GM23338 (cell line): Measurements from ENCODE around the gene MYO1C. TPM values are rescaled to one million over a fixed set of nuclear protein-coding genes. Genes with fewer than 3 reads are reported as not detected.

ENCODE experiments used
- ATAC-seq: fragments of 200-7000 bp; cut with Tn5 transposase; 3 replicates; pipeline ENCODE4 v1.9.1; 2020
- DNase-seq: peaks from one replicate; pipeline ENCODE4 v3.0.0-alpha.2; 2015; ENCODE audit warnings: low spot score
- H2AFZ ChIP-seq: fragments of 200-600 bp; sonication (generic); 2 replicates; pipeline ENCODE4 v1.8.0; 2016; ENCODE audit warnings: antibody characterized with exemption, mild to moderate bottlenecking, moderate library complexity
- H3F3A ChIP-seq: fragments of 200-600 bp; sonication (generic); replicated peaks from 2 replicates; pipeline ENCODE4 v1.8.0; 2017; ENCODE audit warnings: antibody characterized with exemption, mixed run types, low read depth
- H3K27ac ChIP-seq: fragments of 200-600 bp; sonication (generic); 2 replicates; pipeline ENCODE4 v1.6.1; 2016; ENCODE audit warnings: low read depth
- H3K27me3 ChIP-seq: fragments of 200-600 bp; sonication (generic); 2 replicates; pipeline ENCODE4 v1.8.0; 2016; ENCODE audit warnings: mild to moderate bottlenecking, mixed run types, moderate library complexity; ENCODE audit not compliant: insufficient read depth
- H3K36me3 ChIP-seq: fragments of 200-600 bp; sonication (generic); 2 replicates; pipeline ENCODE4 v1.8.0; 2016; ENCODE audit warnings: mild to moderate bottlenecking; ENCODE audit not compliant: insufficient read depth
- H3K4me1 ChIP-seq: fragments of 200-600 bp; sonication (generic); 2 replicates; pipeline ENCODE4 v1.8.0; 2016; ENCODE audit warnings: mild to moderate bottlenecking, moderate library complexity; ENCODE audit not compliant: insufficient read depth
- H3K4me2 ChIP-seq: fragments of 200-600 bp; sonication (generic); 2 replicates; pipeline ENCODE4 v1.7.1; 2017; ENCODE audit warnings: mixed run types
- H3K4me3 ChIP-seq: fragments of 200-600 bp; sonication (generic); 2 replicates; pipeline ENCODE4 v1.6.1; 2016; ENCODE audit warnings: mixed run types
- H3K79me2 ChIP-seq: fragments of 200-600 bp; sonication (generic); replicated peaks from 2 replicates; pipeline ENCODE4 v1.8.0; 2017; ENCODE audit warnings: mild to moderate bottlenecking; ENCODE audit not compliant: insufficient read depth
- H3K9me2 ChIP-seq: fragments of 200-600 bp; sonication (generic); 2 replicates; pipeline ENCODE4 v1.8.0; 2017; ENCODE audit not compliant: insufficient read depth
- H4K20me1 ChIP-seq: fragments of 200-600 bp; sonication (generic); replicated peaks from 2 replicates; pipeline ENCODE4 v1.8.0; 2017; ENCODE audit warnings: mild to moderate bottlenecking; ENCODE audit not compliant: insufficient read depth
- H3K27ac Mint-ChIP-seq: 2 replicates; pipeline ENCODE4 v1.8.0; 2020; ENCODE audit warnings: inconsistent platforms, mild to moderate bottlenecking, moderate library complexity, mixed read lengths
- H3K27me3 Mint-ChIP-seq: 3 replicates; pipeline ENCODE4 v1.8.0; 2022; ENCODE audit warnings: low read depth, mild to moderate bottlenecking, moderate library complexity, mixed read lengths, inconsistent platforms; ENCODE audit not compliant: insufficient read depth, poor library complexity
- H3K36me3 Mint-ChIP-seq: 3 replicates; pipeline ENCODE4 v1.8.0; 2021; ENCODE audit warnings: low read depth, mild to moderate bottlenecking, inconsistent platforms, moderate library complexity, mixed read lengths
- H3K4me1 Mint-ChIP-seq: 3 replicates; pipeline ENCODE4 v1.8.0; 2020; ENCODE audit warnings: mild to moderate bottlenecking, inconsistent platforms, mixed read lengths
- H3K4me3 Mint-ChIP-seq: 3 replicates; pipeline ENCODE4 v1.8.0; 2021; ENCODE audit warnings: moderate library complexity, mild to moderate bottlenecking, inconsistent platforms, mixed read lengths
- H3K9me3 Mint-ChIP-seq: 3 replicates; pipeline ENCODE4 v1.8.0; 2020; ENCODE audit warnings: moderate library complexity, mild to moderate bottlenecking, inconsistent platforms, mixed read lengths
- CREB1 ChIP-seq: fragments of 250-450 bp; sonication (Bioruptor Pico); IDR thresholded peaks from 2 replicates; pipeline ENCODE4 v1.5.0; 2020; ENCODE audit warnings: low read depth, mild to moderate bottlenecking, moderate library complexity
- CTCF ChIP-seq, 2 experiments: fragments of 200-600 bp in 1 of 2; sonication (generic) in 1 of 2; conservative IDR thresholded peaks; 2 replicates each; pipeline versions ENCODE4 v1.5.1 to v1.6.1; 2016 to 2017; ENCODE audit warnings: antibody characterized with exemption in 2 of 2, low read depth in 2 of 2, mild to moderate bottlenecking in 2 of 2, moderate library complexity in 1 of 2
- JUNB ChIP-seq: IDR thresholded peaks from one replicate; pipeline ENCODE4 v1.6.1; 2016; ENCODE audit warnings: antibody characterized with exemption; ENCODE audit not compliant: unreplicated experiment
- POLR2AphosphoS5 ChIP-seq: IDR thresholded peaks from 2 replicates; pipeline ENCODE4 v1.6.1; 2016; ENCODE audit warnings: antibody characterized with exemption, low read depth
- ZNF114 ChIP-seq: fragments of 250-450 bp; sonication (Bioruptor Pico); IDR thresholded peaks from 2 replicates; pipeline ENCODE4 v1.5.0; 2020; ENCODE audit warnings: mild to moderate bottlenecking, moderate library complexity
- polyA plus RNA-seq: library from polyadenylated mRNA; unstranded; fragments of >200 nt; fragmentation: Nextera tagmentation; extraction: Ambion mirVana; gene quantifications from 2 replicates; pipeline ENCODE4 v1.2.1, GENCODE V29; 2016
- total RNA-seq: library from RNA; depleted of rRNA; stranded (reverse); fragments of >200 nt; shearing (Covaris generic); gene quantifications from 2 replicates; pipeline ENCODE4 v1.2.3, GENCODE V29; 2014
- TF ChIP-seq, protein P1 (sequence below): IDR thresholded peaks from 2 replicates; pipeline ENCODE4 v1.6.1; 2016; ENCODE audit warnings: antibody characterized with exemption

Gene MYO1C
- total and polyA plus RNA-seq, 2 experiments from 2014 or later, result 13.9 to 35.2 TPM

DNA sequence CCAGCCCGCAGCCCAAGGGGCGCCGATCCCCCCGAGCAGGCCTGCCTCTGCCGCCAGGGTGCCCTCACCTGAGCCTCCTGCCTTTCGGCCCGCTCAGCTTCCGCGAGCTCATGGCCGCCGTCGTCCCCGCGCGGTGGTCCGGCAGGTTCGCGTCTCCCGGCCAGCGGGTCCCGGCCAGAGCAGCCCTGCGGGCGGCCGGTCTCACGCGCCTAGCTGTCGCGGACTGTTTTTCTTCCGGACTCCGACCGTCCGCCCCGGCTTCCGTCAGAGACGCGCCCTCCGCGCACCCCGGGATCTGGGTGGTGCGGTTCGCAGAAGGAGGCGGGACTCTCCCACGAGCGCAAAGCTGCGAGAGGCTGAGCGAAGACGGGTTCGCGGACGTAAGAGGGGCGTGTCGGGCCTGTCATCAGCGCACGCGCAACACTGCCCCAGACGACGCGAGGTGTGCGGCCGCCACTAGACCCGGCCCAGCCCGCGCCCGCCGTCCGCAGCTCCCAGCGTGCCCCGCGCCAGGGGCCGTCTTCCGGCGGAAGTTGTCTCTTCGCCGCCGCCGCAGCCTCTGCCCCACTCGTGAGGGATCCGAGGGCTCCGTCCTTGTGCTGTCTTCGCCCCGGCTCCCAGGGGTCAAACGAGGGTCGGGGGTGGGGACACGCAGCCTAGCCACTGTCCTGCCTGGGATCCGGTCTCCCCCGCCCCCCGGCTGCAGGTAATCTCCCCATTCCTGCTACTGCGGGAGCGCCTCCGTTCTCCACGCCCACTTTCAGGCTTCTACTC, 24.1 kb upstream of the MYO1C start, which contains the start of gene INPP5K:
Gene INPP5K, minus strand, starts transcription at position 225 of the 774 bp plus-strand sequence. Its CDS starts 113 bp downstream, at position 112.
- no peaks in the 10 kb centered on the region for H3K27me3 ChIP-seq
- peak within 1 kb of the TSS; percentile 91 for H3K27ac Mint-ChIP-seq
- H3K4me3 Mint-ChIP-seq, result peak within 1 kb of the TSS; percentile 88
- ATAC-seq, result peak; percentile 93
- peak within 1 kb of the TSS; percentile 86 for H3K4me2 ChIP-seq
- peaks cover 12% of the 10 kb centered on the region; the same call in 2 of the 3 replicates for H3K4me1 Mint-ChIP-seq
- no peaks in the 10 kb centered on the region for H4K20me1 ChIP-seq
- H3K4me3 ChIP-seq, result peak within 1 kb of the TSS; percentile 97
- peak within 1 kb of the TSS; percentile 79 for H3K27ac ChIP-seq
- peaks cover 5% of the 10 kb centered on the region for H3K27me3 Mint-ChIP-seq
- TF ChIP-seq ZNF114 (CRISPR knock-in tag) (no peak), POLR2AphosphoS5 (peak; percentile 94), CREB1 (CRISPR knock-in tag) (peak; percentile 90)
- TF ChIP-seq, protein P1, sequence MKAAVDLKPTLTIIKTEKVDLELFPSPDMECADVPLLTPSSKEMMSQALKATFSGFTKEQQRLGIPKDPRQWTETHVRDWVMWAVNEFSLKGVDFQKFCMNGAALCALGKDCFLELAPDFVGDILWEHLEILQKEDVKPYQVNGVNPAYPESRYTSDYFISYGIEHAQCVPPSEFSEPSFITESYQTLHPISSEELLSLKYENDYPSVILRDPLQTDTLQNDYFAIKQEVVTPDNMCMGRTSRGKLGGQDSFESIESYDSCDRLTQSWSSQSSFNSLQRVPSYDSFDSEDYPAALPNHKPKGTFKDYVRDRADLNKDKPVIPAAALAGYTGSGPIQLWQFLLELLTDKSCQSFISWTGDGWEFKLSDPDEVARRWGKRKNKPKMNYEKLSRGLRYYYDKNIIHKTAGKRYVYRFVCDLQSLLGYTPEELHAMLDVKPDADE, result peak; percentile 53
- H2AFZ ChIP-seq, result peak within 1 kb of the TSS; percentile 90
- H3K79me2 ChIP-seq, result peaks cover 13% of the 10 kb centered on the region
- H3K4me1 ChIP-seq, result peaks cover 7% of the 10 kb centered on the region
- no peaks in the 10 kb centered on the region; the same call in 1 of the 2 replicates for H3K36me3 ChIP-seq
- peaks cover 19% of the 10 kb centered on the region for H3F3A ChIP-seq
- peaks cover 6% of the 10 kb centered on the region; the same call in 1 of the 3 replicates for H3K36me3 Mint-ChIP-seq
- peak; percentile 95 for DNase-seq
- no peaks in the 10 kb centered on the region for H3K9me2 ChIP-seq
- no peaks in the 10 kb centered on the region for H3K9me3 Mint-ChIP-seq

DNA sequence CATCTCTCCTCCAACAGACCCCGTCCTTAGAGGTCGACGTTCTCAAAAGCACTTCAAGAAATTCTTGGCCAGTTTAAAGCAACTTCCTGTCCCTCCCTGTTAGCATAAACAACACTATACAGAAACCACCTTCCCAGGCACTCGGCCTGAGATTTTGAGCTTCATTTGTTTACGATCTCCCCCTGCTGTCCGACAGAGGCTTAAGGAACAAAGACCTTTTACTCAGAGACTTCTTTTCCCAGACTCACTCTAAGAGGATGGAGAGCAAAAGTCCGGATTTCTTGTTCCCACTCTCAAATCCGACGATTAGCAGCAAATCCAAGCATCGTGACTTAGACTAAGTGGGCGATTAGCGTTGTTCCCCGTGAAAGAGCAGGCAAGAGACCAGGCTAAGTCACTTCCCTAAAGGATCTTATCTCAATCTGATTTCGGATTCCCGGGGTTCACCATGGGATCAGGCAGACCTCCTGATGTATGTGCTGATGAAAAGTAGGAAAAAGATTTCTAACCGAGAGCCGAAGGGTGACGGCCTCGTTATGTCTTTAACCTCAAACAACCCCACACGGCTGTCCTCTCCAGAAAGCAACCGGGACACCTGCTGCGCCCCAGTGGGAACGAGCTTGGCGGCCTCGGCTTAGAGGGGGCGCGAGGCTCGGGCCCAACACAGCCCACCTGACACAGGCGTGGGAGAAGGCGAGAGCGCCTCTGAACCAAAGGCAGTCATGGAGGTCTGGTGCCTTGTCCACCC, 23.3 kb upstream of the MYO1C start:
- peaks cover 12% of the 10 kb centered on the region; the same call in 2 of the 3 replicates for H3K4me1 Mint-ChIP-seq
- H3K9me3 Mint-ChIP-seq, result no peaks in the 10 kb centered on the region
- H3K4me3 ChIP-seq, result peak overlapping the region; percentile 97
- no peaks in the 10 kb centered on the region for H4K20me1 ChIP-seq
- peak overlapping the region; percentile 91 for H3K27ac Mint-ChIP-seq
- ATAC-seq (peak; percentile 63), DNase-seq (peak; percentile 95)
- peaks cover 13% of the 10 kb centered on the region for H3K79me2 ChIP-seq
- peaks cover 6% of the 10 kb centered on the region; the same call in 1 of the 3 replicates for H3K36me3 Mint-ChIP-seq
- H3K27me3 Mint-ChIP-seq, result peaks cover 5% of the 10 kb centered on the region
- H3K27ac ChIP-seq, result peak overlapping the region; percentile 76
- peak overlapping the region; percentile 88 for H3K4me3 Mint-ChIP-seq
- peaks cover 19% of the 10 kb centered on the region for H3F3A ChIP-seq
- no peaks in the 10 kb centered on the region; the same call in 1 of the 2 replicates for H3K36me3 ChIP-seq
- TF ChIP-seq JUNB (no peak), CTCF (conservative IDR thresholded peaks at IDR 0.05; ENCODE audit: low read depth in 2 of 2) (peak; percentile 61 to 79)
- H3K4me2 ChIP-seq, result peak overlapping the region; percentile 86
- H3K9me2 ChIP-seq, result no peaks in the 10 kb centered on the region
- peak overlapping the region; percentile 80 for H2AFZ ChIP-seq
- H3K27me3 ChIP-seq, result no peaks in the 10 kb centered on the region
- peaks cover 7% of the 10 kb centered on the region for H3K4me1 ChIP-seq
